Stimulated activated CD4-positive, alpha-beta T cell treated with anti-CD3 and anti-CD28 coated beads, Interleukin-1b, Interleukin-23, amount 100 ng/mL, for 1 hour (primary cell): ENCODE measurements around the gene NFKBIL1.
"Not testable (repeated sequence)": the region's sequence is repeated elsewhere in the genome, so short reads cannot be mapped to it uniquely, and the experiment has no call there.

Experiments used
- DNase-seq, 2 donors: peaks; one replicate each; pipeline ENCODE4 v3.0.0-alpha.2; 2020; ENCODE audit warnings: low read depth in 2 of 2

NFKBIL1 gene

GRCh38 chr6:31534521-31535040, 12.8 kb upstream of the NFKBIL1 start:
- no peak for DNase-seq

DNA sequence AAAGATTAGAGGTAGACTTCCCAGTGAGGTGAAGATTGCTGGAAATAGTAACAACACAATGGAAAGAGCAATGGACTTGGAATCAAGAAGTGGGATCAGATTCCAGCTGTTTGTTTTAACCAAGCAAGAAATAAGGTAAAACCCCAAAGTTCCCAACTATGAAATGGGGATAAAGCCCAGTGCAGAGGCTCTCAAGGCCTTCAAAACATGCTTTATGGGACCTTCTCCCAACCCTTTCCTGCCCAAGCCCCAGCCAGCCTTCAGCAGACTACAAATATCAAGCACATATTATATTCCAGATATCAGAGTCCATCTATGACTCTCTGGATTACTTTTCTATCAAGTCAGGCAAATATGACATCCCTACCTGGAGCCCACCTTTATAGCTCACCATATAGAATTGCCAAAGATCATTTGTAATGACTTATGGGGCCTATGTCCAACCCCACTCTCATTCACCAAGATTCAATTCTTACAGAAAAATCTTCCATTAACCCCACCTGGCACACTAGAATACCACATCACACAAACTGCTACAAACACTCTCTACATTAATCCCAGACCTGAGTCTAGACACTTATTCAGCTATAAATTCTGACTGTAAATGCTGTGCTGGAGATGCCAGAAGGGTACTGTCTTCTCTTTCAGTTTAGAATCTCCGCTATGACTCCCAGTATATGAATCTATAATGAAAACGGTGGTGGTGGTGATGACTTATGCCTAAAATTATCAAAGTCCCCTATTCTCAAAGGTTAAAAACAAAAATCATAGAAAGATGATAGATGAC, 11.7 kb upstream of the NFKBIL1 start:
- DNase-seq: no peak

DNA sequence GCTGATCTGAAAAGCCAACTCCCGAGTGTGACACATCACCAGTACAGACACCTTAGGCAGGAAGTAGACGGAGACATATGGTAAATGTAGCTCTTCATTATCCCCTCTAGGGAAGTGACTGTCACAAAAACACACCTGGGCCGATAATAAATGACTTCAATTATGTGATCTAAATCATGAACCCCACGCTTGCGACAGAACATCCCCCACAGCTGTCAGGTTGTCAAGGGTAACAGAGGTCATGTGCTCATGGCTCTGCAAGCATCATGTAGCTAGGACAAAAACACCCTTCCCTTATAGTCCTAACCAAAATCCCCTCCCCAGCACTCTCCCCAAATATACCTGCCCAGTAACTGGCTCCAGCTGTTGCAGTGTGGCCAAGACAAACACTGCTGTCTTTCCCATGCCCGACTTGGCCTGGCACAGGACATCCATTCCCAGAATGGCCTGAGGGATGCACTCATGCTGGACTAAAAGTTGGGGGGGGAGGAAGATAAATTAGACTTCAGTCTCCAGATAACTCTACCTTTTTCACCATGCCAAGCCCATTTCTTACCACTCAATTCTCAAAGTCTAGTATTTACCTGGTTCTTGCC, 8.5 kb upstream of the NFKBIL1 start:
- DNase-seq: no peak

DNA sequence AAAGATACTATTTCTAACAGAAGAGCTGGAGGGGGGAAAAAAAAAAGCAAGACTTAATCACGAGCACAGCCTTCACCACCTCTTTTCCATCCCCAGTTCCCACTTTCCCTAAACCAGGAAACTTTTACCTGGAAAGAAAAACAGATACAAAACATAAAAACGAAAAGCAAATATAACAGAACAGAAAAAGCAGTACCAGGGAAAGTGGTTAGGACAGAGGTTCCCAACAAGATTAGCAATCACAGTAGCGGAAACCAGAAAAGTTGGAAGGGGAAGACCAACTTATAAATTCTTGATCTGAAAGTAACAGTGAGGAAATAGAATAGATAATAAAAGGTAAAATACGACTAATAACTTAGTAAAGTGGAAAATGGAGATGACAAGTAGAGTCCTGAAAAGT, 6.8 kb upstream of the NFKBIL1 start:
- DNase-seq: no peak

DNA sequence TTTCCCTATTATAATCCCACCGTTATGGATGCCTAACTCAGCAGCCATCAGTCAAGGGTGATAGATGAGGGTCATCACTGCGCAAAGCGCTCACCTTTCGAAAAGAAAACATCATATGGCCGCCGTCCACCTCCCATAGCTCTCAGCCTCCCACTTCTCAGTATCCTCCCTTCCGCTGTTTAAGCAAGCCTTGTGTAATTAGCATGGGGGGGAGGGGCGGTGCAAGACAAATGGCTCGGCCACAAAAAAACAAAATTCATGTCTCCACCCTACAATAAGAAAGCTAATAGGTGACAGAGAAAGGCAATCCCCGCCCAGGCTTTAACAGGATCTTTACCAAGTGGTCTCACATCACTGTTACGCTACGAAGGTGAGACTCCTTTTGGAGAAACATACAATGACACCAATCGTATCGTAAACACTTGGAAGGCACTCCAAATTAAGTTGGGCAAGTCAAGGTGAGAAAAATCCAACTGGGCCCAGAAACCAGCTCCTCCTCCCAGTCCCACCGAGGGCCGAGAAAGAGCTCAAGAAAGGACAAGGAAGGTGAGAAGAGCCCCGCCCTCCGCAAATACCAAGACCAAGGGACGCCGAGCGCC, 6.2 kb upstream of the NFKBIL1 start:
- peak in 1 of 2 donors; percentile 29 for DNase-seq

- peak; percentile 66 to 88 for DNase-seq
These were observed 5.5 kb upstream of the NFKBIL1 start, which contains the start of gene DDX39B for GRCh38 chr6:31541658-31542521. TSS of gene DDX39B (minus strand) at chr6:31542003. CDS start at chr6:31540532, 1,471 bp downstream.

DNA sequence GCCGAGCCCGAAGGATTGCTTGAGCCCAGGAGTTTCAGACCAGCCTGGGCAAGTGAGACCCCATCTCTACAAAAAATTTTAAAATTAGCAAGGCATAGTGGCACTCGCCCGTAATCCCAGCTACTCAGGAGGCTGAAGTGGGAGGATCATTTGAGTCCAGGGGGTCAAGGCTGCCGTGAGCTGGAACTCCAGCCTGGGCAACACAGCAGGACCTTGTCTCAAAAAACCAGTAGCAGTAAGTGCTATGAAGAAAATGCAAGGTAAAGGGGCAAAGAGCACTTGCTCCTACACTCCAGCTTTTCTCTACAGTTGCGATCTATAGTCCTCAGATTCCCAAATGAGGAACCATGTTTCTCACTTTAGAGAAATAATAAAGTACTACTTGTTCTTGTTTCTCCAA, 3.8 kb upstream of the NFKBIL1 start:
- no peak for DNase-seq

DNA sequence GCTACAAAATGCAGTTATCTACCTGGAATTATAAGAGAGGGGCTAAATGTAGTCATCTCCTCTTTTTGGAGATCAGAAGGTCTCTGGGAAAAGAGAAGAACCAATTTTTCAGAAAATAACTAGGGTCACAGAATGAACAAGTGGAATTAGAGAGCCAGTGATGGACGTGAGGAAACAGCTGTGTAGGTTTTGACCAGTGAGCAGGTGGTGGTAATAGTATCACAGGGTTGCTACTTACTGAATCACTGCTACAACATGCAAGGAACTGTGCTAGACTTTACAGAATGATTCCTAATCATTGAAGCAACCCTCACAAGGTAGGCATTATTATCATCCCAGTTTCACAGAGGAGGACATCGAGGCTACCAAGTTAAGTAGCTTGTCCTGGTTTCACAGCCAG, 2.7 kb upstream of the NFKBIL1 start:
- no peak for DNase-seq

DNA sequence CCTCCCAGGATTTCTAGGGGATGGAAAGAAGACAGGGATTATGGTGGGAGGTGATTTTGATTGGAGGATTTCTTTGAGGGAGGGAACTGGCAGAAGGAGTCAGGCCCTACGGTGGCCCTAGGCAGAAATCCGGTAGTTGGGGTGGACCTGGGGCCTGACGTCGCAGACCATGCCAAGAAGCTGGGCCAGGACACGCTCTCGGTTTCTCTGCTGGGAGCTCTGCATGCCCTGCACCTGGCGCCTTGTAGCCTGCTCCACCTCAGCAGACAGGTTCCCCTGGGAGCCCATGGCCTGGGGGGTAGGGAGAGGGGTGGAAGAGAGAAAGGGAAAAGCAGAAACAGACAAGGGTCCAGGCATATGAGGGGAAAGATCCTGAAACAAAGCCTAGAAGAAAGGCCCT, 2.1 kb upstream of the NFKBIL1 start:
- no peak for DNase-seq

GRCh38 chr6:31546339-31546957, 960 bp upstream of the NFKBIL1 start, which contains the start of gene ATP6V1G2:
TSS of gene ATP6V1G2 (minus strand) at chr6:31546608. CDS start at chr6:31546559, 49 bp downstream.
- peak; percentile 55 to 79 for DNase-seq

DNA sequence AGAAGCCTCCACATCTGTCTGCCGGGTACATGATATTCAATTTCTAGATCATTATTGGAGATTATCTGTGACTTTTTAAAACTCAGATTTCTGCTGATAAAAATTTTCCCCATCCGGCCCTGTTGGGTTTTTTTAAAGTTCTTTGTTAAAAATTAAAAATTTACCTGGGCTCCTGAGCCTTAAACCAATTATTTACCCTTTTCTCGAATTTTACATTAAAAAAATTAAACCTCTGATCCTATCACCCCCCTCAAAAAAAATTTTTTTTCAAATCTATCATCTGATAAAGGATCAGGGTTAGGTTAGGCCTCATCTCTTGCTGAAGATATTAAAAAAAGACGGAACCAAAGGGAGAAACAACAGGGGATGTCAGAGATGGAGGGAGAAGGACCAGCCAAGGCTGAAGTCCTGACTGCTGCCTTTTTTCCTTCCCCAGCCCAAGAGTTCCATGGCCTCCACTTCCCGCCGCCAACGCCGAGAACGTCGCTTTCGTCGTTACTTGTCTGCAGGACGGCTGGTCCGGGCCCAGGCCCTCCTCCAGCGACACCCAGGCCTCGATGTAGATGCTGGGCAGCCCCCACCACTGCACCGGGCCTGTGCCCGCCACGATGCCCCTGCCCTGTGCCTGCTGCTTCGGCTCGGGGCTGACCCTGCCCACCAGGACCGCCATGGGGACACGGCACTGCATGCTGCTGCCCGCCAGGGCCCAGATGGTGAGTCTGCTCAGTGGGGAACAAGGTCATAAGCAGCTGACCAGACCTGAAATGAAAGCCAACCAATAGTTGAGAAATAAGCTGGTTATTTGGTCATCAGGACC, 527 bp downstream of the NFKBIL1 start:
- no peak for DNase-seq

DNA sequence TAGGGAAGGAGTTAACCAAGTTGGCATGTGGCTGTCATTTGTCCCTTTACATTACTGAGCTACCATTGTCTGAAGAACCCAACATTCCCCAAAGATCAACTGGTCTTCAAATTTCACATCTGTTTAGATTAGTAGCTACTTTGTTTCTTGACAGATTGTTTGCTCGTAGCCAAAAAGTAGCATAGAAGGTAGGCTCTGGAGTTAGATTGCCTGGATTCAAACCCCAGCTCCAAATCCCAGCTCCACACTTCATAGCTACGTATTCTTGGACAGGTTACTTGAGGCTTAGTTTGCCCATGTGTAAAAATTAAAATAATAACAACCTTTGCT, 1.1 kb downstream of the NFKBIL1 start:
- DNase-seq: no peak

DNA sequence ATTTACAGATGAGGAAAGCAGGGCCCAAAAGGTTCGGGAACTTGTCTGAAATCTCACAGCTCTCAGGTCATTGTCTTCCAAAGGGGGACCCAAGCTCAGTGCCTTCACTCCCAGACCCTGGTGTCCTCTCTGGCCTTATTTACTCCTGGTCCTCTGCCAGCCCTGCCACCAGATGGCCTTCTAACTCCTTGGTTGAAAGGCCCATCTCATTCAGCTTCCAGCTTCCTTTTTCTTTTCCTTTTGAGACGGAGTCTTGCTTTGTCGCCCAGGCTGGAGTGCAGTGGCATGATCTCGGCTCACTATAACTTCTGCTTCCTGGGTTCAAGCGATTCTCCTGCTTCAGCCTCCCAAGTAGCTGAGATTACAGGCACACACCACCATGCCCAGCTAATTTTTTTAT, 4.0 kb downstream of the NFKBIL1 start:
- DNase-seq: not testable (repeated sequence)

DNA sequence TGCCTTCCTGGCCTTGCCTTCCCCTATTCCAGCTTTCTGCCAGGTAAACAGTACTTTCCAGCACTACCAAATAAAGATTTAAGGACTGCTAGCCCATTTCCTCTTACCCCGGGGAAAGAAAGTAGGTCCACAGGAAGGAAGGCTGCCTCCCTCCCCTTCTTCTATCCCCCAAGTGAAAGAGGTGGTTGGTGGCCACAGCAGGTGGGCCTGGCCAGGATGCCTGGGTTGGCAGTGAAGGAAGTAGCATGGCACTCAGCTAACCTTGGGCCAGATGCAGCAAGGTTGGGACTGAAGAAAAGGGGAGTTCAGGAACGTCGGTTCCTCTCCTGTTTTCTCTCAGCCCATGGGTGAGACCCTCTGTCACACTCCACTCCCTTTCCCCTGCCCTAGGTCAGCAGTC, 8.9 kb downstream of the NFKBIL1 start:
- DNase-seq: no peak

- DNase-seq: no peak
These were observed 10.3 kb downstream of the NFKBIL1 start for GRCh38 chr6:31557443-31558317.

DNA sequence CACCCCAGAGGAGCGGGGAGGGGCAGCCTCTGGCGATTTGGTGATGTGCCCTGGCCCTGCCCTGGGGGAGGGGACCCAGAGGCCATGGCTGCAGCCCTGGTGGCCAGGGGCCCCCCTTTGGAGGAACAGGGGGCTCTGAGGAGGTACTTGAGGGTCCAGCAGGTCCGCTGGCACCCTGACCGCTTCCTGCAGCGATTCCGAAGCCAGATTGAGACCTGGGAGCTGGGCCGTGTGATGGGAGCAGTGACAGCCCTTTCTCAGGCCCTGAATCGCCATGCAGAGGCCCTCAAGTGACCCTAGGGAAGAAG, 10.9 kb downstream of the NFKBIL1 start:
- no peak for DNase-seq

DNA sequence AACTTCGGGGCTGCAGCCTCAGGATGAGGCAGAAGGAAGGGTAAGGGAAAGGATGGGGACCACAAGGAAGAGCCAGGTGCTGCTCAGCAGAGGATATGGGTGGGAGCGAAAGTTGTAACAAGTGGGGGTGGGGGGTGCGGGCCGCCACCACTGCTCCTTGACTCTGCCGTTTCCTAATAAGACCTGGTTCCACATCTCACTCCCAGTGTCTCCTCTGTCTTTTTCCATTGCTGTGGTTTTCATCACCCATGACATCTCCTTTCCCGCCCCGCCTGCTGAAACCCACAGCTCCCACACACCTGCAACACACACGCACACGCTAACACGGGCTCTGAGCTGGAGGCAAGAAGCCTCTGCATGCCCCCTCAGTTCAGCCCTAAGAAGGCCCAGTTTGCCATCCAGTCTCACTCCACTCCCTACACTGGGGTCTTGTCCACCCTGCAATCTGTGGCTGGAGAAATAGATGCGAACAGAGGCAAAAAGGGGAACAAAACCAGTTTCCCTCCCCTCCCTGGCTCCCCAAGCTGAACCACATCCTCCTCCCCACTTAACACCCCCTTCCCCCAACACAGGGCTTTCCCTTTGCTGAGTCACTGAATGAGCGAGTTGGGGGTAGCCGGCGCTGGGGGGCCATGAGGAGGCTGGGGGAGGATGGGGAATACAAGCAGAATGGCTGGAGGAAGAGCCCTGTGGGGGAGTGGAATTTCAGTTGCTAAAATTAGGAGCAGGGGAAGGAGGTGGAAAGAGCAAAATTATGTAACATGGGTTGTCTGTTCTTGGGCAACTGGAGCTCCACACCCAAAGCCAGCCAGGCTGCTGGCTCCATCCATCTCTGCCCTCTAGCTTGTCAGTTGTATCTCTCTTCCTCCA, 11.5 kb downstream of the NFKBIL1 start:
- no peak for DNase-seq

DNA sequence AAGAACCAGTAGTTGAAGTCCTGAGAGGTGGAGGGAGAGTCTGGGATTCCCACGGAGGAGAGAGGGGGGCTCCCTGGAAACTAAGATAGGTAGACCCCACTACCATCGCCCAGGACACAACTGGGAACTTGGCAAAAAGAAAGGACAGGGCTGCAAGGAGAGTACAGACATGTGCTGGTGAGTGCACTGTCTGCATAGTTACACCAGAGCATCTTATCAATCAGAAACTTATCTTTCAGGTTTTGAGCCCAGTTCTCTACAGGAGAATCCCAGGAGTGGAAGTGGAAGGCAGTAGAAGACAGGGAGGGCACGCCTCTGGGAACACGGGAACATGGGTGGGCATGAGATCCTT, 12.2 kb downstream of the NFKBIL1 start:
- no peak for DNase-seq
